Ovary (tissue), 9 donors: ENCODE data around the gene ZBTB48. TPM values are rescaled to one million over a fixed set of nuclear protein-coding genes. Genes with fewer than 3 reads are reported as not detected.

Experiments
- DNase-seq, 5 donors: peaks; one replicate each; pipeline ENCODE4 v3.0.0-alpha.2; 2019 to 2020
- H3K27ac ChIP-seq, 2 donors: fragments of 200-600 bp; one replicate each; pipeline versions ENCODE4 v1.5.1 to v1.8.0; 2019 to 2022
- H3K27me3 ChIP-seq: fragments of 200-600 bp; one replicate; pipeline ENCODE4 v1.8.0; 2022
- H3K36me3 ChIP-seq: fragments of 200-600 bp; sonication (generic); one replicate; pipeline ENCODE4 v1.5.1; 2019
- H3K4me1 ChIP-seq: one replicate; pipeline ENCODE4 v1.8.1; 2013; ENCODE audit warnings: mild to moderate bottlenecking, moderate library complexity; ENCODE audit not compliant: insufficient read depth
- H3K4me3 ChIP-seq: fragments of 200-600 bp; sonication (generic); one replicate; pipeline ENCODE4 v1.5.1; 2017
- H3K9me3 ChIP-seq, 2 donors: fragments of 200-600 bp in 1 of 2; sonication (generic) in 1 of 2; one replicate each; pipeline versions ENCODE4 v1.5.1 to v1.8.1; 2013 to 2019; ENCODE audit warnings: mild to moderate bottlenecking in 1 of 2, moderate library complexity in 1 of 2
- EP300 ChIP-seq: sonication (generic); formaldehyde crosslinking; IDR thresholded peaks from one replicate; pipeline ENCODE4 v1.6.1; 2017; ENCODE audit warnings: antibody characterized with exemption
- POLR2A ChIP-seq: fragments of 450-650 bp; IDR thresholded peaks from one replicate; pipeline ENCODE4 v1.6.1; 2017; ENCODE audit warnings: antibody characterized with exemption, mild to moderate bottlenecking, moderate library complexity
- WGBS, 3 donors: extraction: QIAGEN DNeasy Blood & Tissue Kit in 1 of 3; methylation state at CpG; one replicate each; pipeline versions ENCODE4 v1.1.5 to v1.1.7; 2013 to 2017; 5-methylcytosine and 5-hydroxymethylcytosine counted together
- intact Hi-C, 4 donors: fragments of 100-400 bp; cut with DNase I; formaldehyde crosslinking; loops; one replicate each; pipeline versions ENCODE4 v1.11.0 to v1.15.1; 2022 to 2023
- polyA plus RNA-seq, 2 donors: library from polyadenylated mRNA; stranded (reverse); fragments of 200-250 nt in 1 of 2; fragments of 350-450 nt in 1 of 2; fragmentation: Illumina TruSeq in 1 of 2; extraction: RNeasy Lipid Tissue Mini Kit (QIAGEN cat#74804) in 1 of 2; gene quantifications; one replicate each; pipeline ENCODE4 v1.2.3, GENCODE V29; 2013 to 2014
- total RNA-seq, 7 donors: library from RNA; depleted of rRNA in 2 of 7; stranded (reverse); fragments of >200 nt in 2 of 7; fragmentation: NEBNext Ultra II Directional in 3 of 7; extraction: Animal tissue kit (Norgen Biotek cat#: 25700) in 3 of 7; gene quantifications; one replicate each; pipeline versions ENCODE4 v1.1.0 to v1.2.4, GENCODE V29; 2016 to 2023
- TF ChIP-seq, protein P1 (sequence below), 3 donors: fragments of 450-650 bp in 2 of 3; fragments of 200-600 bp in 1 of 3; IDR thresholded peaks; one replicate each; pipeline versions ENCODE4 v1.5.1 to v1.8.0; 2016 to 2022; ENCODE audit warnings: antibody characterized with exemption in 3 of 3, mild to moderate bottlenecking in 1 of 3
- donor health status: DM: no; HTN: no; CAD: no; lungs with moderate emphysema.
- donor health status: DM: no; HTN: no; CAD: no.
- donor health status: Bipolar disorder and iron deficiency.
- donor health status: DM: yes; HTN: yes; CAD: no.
- donor health status: DM: no; HTN: no; CAD: no.
- donor health status: DM: yes; HTN: yes; CAD: no.

The ZBTB48 gene
- total and polyA plus RNA-seq, 9 donors = 8.0 to 42.5 (median 33.7) TPM

- no peak overlapping the region for H3K4me3 ChIP-seq
- no peak for DNase-seq
- H3K9me3 ChIP-seq = no peaks in the 10 kb centered on the region
- TF ChIP-seq EP300 = no peak
- TF ChIP-seq, protein P1, sequence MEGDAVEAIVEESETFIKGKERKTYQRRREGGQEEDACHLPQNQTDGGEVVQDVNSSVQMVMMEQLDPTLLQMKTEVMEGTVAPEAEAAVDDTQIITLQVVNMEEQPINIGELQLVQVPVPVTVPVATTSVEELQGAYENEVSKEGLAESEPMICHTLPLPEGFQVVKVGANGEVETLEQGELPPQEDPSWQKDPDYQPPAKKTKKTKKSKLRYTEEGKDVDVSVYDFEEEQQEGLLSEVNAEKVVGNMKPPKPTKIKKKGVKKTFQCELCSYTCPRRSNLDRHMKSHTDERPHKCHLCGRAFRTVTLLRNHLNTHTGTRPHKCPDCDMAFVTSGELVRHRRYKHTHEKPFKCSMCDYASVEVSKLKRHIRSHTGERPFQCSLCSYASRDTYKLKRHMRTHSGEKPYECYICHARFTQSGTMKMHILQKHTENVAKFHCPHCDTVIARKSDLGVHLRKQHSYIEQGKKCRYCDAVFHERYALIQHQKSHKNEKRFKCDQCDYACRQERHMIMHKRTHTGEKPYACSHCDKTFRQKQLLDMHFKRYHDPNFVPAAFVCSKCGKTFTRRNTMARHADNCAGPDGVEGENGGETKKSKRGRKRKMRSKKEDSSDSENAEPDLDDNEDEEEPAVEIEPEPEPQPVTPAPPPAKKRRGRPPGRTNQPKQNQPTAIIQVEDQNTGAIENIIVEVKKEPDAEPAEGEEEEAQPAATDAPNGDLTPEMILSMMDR (IDR thresholded peaks at IDR 0.05) = no peak
- no peak for TF ChIP-seq POLR2A
- H3K36me3 ChIP-seq = no peaks in the 10 kb centered on the region
- H3K27ac ChIP-seq = no peak overlapping the region
- peaks cover 1% of the 10 kb centered on the region for H3K4me1 ChIP-seq
- no peaks in the 10 kb centered on the region for H3K27me3 ChIP-seq
- WGBS, 3 donors = 84 to 89% (median 87%) methylated on average over 7 of the region's 7 CpGs
- intact Hi-C loops = no loop called here
These were observed 6.0 kb downstream of the ZBTB48 start for GRCh38 chr1:6585841-6586240.

GRCh38 chr1:6586404-6586816 is 6.6 kb downstream of the ZBTB48 start:
- no peak for DNase-seq
- TF ChIP-seq EP300 = no peak
- TF ChIP-seq POLR2A = no peak
- TF ChIP-seq, protein P1 (IDR thresholded peaks at IDR 0.05) = no peak
- no peaks in the 10 kb centered on the region for H3K36me3 ChIP-seq
- H3K4me3 ChIP-seq = no peak overlapping the region
- H3K4me1 ChIP-seq = peaks cover 1% of the 10 kb centered on the region
- WGBS, 3 donors = 59 to 78% (median 70%) methylated on average over 11 of the region's 11 CpGs
- no peak overlapping the region for H3K27ac ChIP-seq
- intact Hi-C loops = no loop called here
- H3K9me3 ChIP-seq = no peaks in the 10 kb centered on the region
- H3K27me3 ChIP-seq = no peaks in the 10 kb centered on the region

DNA sequence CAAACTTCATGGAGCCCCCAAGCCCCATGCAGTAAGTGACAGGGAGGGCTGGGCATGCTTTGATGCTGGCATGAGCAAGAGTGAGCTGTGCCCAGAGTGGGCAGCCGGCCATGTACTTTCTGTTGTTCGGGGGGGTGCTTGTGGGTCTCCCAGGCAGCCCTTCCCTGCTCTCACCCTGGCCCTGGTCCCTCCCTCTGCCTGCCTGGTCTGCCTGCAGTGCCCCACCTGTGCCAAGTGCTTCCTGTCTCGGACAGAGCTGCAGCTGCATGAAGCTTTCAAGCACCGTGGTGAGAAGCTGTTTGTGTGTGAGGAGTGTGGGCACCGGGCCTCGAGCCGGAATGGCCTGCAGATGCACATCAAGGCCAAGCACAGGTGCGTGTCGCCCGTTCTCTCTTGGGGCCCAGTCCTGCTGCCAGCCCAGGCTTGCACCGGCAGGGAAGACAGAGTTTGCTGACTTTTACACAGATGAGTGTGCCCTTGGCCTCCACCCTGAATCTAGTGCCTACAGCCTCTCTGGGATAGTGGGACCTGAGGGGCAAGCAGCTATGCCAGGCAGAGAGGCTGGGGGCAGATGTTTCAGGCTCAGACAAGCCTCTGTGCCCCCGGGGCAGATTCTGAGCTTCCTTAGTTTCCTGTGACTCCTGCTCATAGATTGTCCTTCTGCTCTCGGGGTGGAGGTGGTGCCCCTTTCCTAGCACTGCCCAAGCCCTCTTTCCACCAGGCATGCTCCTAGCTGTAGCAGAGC is 7.6 kb downstream of the ZBTB48 start:
- intact Hi-C loops = no loop called here
- Histone ChIP-seq H3K4me1 (peaks cover 1% of the 10 kb centered on the region), H3K9me3 (no peaks in the 10 kb centered on the region), H3K4me3 (no peak overlapping the region), H3K27ac (no peak overlapping the region), H3K36me3 (no peaks in the 10 kb centered on the region), H3K27me3 (no peaks in the 10 kb centered on the region)
- DNase-seq = no peak
- TF ChIP-seq, protein P1 (IDR thresholded peaks at IDR 0.05) = no peak
- 55 to 71% (median 59%) methylated on average over 13 of the region's 13 CpGs for WGBS, 3 donors

DNA sequence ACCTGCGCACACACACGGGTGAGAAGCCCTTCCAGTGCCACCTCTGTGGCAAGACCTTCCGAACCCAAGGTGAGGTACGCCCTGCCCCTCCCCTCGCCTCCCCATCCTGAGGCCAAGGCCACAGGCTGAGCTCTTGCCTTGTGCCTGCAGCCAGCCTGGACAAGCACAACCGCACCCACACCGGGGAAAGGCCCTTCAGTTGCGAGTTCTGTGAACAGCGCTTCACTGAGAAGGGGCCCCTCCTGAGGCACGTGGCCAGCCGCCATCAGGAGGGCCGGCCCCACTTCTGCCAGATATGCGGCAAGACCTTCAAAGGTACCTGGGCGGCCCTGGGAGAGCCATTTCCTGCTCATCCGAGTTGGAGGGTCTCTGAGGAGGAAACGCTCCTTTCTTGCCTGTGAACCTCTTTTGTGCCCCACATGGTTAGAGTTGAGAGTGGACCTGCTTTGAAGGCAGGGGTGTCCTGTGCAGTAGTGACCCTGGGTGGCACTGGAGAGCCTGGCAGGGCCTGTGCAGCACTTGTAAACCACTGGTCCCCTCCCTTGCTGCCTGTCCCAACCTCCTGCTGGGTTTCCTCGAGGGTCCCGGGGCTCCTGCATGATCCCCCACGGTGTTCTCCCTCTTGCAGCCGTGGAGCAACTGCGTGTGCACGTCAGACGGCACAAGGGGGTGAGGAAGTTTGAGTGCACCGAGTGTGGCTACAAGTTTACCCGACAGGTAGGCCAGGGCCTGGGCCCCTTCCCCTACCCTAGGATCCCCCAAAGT is 8.5 kb downstream of the ZBTB48 start:
- Histone ChIP-seq H3K4me1 (peaks cover 1% of the 10 kb centered on the region), H3K27ac (no peak overlapping the region), H3K27me3 (no peaks in the 10 kb centered on the region), H3K4me3 (no peak overlapping the region), H3K36me3 (no peaks in the 10 kb centered on the region), H3K9me3 (no peaks in the 10 kb centered on the region)
- DNase-seq = no peak
- intact Hi-C loops = no loop called here
- WGBS, 3 donors = 70 to 84% (median 71%) methylated on average over 23 to 25 of the region's 25 CpGs
- TF ChIP-seq, protein P1 (IDR thresholded peaks at IDR 0.05) = no peak
- no peak for TF ChIP-seq EP300
- TF ChIP-seq POLR2A = no peak
